H7 (cell line): ENCODE results near the gene TDRD15. TPM values are rescaled to one million over a fixed set of nuclear protein-coding genes. Genes with fewer than 3 reads are reported as not detected.

Source experiments
- DNase-seq: peaks from one replicate; pipeline ENCODE4 v3.0.0; 2012
- H3K27me3 ChIP-seq: 2 replicates; pipeline ENCODE4 v1.6.0; 2011; ENCODE audit warnings: mild to moderate bottlenecking, low read length; ENCODE audit not compliant: control insufficient read depth, insufficient read depth
- H3K36me3 ChIP-seq: replicated peaks from 2 replicates; pipeline ENCODE4 v1.5.1; 2011; ENCODE audit warnings: low read length; ENCODE audit not compliant: control insufficient read depth, insufficient read depth
- H3K4me3 ChIP-seq: 2 replicates; pipeline ENCODE4 v1.5.1; 2011; ENCODE audit warnings: low read depth, mild to moderate bottlenecking, control low read depth, low read length, moderate library complexity; ENCODE audit not compliant: insufficient read depth
- total RNA-seq: library from RNA; depleted of rRNA; stranded (reverse); fragments of >200 nt; shearing (Covaris generic); gene quantifications from 2 replicates; pipeline ENCODE4 v1.2.3, GENCODE V29; 2014; rRNA removed

Gene TDRD15
- total RNA-seq, 1 experiment from 2014 or later, result not detected

DNA sequence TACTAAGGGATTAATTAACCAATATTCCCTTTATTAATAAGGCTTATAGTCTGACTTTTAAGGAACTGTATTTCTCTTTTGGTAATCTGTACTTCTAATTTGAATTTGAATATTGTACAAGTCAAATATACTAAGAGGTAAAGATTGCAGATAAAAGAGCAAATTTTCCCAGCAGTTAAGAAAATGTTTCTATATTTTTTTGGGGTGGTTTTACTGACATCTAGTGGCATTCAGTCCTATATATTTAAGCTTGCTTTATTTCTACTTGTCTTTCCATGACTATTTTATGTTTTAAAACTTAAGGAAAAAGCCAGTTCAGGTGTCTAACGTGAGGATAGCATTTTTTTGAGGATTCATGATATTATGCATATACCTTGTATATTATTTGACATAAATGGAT lies 41.6 kb downstream of the TDRD15 start:
- H3K27me3 ChIP-seq, result no peaks in the 10 kb centered on the region
- DNase-seq, result no peak

DNA sequence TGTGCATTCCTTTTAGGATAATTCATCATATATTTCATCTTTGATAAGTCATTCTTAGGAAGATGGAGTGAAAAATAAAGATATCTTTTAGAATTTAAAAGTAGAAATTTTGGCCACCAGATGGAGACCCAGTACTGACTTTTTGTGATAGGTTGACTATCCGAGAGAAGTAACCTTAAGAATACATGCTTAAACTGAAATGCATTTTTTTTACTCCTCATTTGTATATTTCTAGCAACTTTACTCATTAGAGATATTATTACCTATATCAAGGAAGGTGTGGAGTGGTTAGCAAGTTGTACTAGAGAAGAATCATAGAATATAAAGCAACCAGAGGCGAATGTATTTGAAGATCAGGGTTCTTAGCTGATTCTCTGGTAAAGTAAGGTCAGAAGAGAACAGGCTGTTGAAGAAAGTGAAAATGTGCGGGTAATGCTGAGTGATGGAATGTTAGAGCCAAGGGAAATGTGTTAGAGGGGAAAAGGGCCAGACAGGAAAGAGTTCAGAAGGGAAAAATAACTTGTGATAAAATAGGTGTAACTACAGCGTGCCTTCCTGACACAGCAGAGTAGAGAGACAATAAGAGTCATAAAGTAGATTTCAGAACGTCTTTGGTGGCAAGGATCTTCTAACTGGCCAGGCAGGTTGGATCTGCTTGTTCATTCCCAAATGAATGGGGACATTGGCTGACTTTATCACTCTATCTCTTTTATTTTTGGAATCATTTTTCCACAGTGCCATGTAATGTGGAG lies 52.3 kb downstream of the TDRD15 start:
- DNase-seq, result no peak
- no peak overlapping the region for H3K4me3 ChIP-seq
- no peaks in the 10 kb centered on the region for H3K36me3 ChIP-seq

More for the DNA sequence above, 41.6 kb downstream of the TDRD15 start:
- Histone ChIP-seq H3K4me3 (no peak overlapping the region), H3K36me3 (no peaks in the 10 kb centered on the region)

DNA sequence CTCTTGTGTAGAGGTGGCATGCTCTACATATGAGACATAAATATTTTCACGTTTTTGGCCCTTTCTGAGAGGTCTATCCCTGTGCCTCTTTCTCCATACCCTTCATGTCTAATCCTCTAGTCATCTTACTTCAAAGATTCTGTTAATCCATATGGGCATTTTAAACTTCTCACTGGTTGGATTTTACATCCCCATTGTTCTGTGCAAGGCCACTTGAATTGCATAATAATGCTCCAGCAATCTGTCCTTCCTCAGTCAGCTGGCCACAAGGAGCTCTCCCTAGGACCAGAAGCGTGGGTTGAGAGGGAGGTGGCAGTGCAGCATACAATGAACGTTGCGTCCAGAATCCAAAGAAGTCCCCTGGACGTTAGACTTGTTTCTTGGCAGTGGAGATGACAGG lies 58.2 kb downstream of the TDRD15 start:
- no peaks in the 10 kb centered on the region for H3K36me3 ChIP-seq
- no peaks in the 10 kb centered on the region for H3K27me3 ChIP-seq
- no peak overlapping the region for H3K4me3 ChIP-seq
- DNase-seq, result no peak

More for the DNA sequence above, 52.3 kb downstream of the TDRD15 start:
- H3K27me3 ChIP-seq, result no peaks in the 10 kb centered on the region

DNA sequence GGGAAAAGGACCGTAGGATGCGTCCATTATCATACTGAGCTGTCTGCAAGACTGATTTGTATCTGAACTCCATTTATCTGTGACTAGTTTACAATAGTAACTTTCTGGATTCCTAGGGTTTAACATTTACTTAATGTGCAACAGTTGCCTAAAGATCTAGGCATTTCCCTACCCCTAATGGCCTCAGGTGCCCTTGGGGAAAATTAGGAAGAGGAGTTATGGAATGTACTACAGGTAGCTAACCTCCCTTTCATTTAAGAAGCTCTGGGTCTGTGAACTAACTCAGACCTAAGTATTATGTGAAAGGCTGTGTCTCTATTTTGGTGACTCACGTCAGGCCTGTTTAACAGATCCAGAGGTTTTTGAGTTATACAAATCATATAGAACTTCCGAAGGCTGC lies 59.5 kb downstream of the TDRD15 start:
- Histone ChIP-seq H3K36me3 (no peaks in the 10 kb centered on the region), H3K4me3 (no peak overlapping the region), H3K27me3 (no peaks in the 10 kb centered on the region)
- DNase-seq, result no peak

DNA sequence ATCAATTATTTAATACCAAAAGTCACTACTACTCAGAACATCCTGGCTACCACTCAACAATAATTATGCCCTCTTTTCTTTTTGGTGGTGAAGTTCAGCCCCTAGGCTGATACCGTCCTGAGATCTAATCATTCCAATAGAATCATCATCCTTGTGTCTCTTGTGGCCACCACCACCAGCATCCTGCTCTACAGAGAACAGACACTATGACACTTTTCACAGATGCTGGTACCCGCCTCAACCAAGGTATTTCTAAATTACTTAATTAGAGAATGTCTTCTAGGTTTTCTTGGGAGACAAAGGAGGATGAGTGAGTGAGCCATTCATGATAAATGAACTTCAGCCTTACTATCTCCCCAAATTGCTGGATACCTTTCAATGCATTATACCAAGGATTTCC lies 60.0 kb downstream of the TDRD15 start:
- no peak overlapping the region for H3K4me3 ChIP-seq
- H3K27me3 ChIP-seq, result no peaks in the 10 kb centered on the region
- DNase-seq, result no peak
- H3K36me3 ChIP-seq, result no peaks in the 10 kb centered on the region

- H3K27me3 ChIP-seq, result no peaks in the 10 kb centered on the region
- no peak for DNase-seq
- no peak overlapping the region for H3K4me3 ChIP-seq
- no peaks in the 10 kb centered on the region for H3K36me3 ChIP-seq
Measured at GRCh38 chr2:21191535-21191934, 67.8 kb downstream of the TDRD15 start.

Other genes starting within 250 kb of the TDRD15 start
- gene APOB, start 79.9 kb upstream of the TDRD15 start, total RNA-seq, result 0.07 and 0.17 TPM in 2 replicates